Choroid plexus epithelial cell (primary cell): ENCODE results near the gene FNDC3B.

Experiments
- DNase-seq: peaks from one replicate; pipeline ENCODE4 v3.0.0-alpha.2; 2010; ENCODE audit warnings: low read depth
- H3K4me3 ChIP-seq: 2 replicates; pipeline ENCODE4 v1.5.1; 2011; ENCODE audit warnings: low read depth, mild to moderate bottlenecking, control low read depth, low read length, moderate library complexity
- TF ChIP-seq, protein P1 (sequence below): conservative IDR thresholded peaks from 2 replicates; pipeline ENCODE4 v1.5.1; 2011; ENCODE audit warnings: low read depth, mild to moderate bottlenecking, control low read depth, inconsistent platforms, low read length, moderate library complexity

The FNDC3B gene

DNA sequence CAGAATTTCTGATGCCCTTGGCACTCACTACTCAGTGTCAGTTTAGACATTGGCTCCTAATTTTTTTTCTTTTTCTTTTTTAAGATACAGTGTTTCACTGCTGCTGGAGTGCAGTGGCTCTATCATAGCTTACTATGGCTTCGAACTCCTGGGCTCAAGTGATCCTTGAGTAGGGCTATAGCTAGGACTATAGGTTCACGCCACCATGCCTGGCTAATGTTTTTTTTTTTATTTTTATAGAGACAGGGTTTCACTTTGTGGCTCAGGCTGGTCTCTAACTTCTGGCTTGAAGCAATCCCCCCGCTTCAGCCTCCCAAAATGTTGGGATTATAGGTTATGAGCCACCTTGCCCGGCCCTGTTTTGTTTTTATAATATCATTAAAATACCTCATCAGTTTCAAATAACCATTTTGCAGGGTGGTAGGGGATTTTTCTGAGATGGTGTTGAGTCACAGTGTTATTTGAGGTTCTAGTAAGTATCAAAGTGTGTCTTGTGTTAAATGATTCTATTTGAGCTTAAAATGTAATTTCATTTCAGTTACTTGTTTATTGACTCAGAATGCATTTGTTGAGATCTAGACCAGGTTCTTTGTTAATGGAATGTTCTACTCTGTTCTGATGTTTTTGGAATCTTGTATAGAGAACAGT, 7.0 kb downstream of the FNDC3B start:
- TF ChIP-seq, protein P1, sequence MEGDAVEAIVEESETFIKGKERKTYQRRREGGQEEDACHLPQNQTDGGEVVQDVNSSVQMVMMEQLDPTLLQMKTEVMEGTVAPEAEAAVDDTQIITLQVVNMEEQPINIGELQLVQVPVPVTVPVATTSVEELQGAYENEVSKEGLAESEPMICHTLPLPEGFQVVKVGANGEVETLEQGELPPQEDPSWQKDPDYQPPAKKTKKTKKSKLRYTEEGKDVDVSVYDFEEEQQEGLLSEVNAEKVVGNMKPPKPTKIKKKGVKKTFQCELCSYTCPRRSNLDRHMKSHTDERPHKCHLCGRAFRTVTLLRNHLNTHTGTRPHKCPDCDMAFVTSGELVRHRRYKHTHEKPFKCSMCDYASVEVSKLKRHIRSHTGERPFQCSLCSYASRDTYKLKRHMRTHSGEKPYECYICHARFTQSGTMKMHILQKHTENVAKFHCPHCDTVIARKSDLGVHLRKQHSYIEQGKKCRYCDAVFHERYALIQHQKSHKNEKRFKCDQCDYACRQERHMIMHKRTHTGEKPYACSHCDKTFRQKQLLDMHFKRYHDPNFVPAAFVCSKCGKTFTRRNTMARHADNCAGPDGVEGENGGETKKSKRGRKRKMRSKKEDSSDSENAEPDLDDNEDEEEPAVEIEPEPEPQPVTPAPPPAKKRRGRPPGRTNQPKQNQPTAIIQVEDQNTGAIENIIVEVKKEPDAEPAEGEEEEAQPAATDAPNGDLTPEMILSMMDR, result no peak
- no peak for DNase-seq
- H3K4me3 ChIP-seq, result no peak overlapping the region

DNA sequence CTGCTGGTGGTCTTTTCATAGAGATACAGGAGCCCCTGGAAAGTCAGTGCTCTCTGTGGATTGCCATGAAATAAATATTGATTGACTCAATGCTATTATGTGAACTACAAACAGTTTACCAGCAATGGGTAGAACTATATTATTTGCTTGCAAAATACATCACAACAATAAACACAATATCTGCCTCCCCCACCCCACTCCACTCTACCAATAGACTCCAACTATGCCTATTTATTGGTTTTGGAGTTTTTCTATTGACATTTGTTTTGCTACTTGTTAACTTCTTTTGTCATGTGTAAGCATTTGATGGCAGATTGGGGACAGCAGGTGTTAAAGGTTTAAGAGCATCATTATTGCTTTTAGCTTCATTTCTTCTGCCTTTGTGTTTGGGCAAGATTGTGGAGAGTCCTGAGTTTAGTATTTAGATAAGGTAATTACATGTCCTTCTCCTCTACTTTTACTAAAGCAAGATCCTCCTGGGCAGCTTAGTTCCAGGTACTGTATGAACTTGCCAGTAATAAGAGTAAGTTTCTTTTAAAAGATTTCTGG, 8.3 kb downstream of the FNDC3B start:
- TF ChIP-seq, protein P1, result no peak
- DNase-seq, result no peak
- H3K4me3 ChIP-seq, result no peak overlapping the region

DNA sequence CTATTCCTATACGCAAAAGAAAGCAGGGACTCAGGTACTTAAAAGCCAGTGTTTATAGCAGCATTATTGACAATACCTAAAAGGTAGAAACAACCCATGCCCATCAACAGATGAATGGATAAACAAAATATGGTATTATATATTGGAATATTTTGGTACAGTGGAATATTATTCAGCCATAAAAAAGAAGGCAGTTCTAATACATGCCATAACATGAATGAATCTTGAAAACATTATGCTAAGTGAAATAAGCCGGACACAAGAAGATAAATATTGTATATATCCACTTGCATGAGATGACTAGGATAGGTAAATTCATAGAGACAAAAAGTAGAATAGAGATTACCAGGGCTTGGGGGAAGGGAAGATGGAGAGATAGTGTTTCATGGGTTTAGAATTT, 9.2 kb downstream of the FNDC3B start:
- DNase-seq, result no peak
- TF ChIP-seq, protein P1, result no peak
- H3K4me3 ChIP-seq, result no peak overlapping the region

DNA sequence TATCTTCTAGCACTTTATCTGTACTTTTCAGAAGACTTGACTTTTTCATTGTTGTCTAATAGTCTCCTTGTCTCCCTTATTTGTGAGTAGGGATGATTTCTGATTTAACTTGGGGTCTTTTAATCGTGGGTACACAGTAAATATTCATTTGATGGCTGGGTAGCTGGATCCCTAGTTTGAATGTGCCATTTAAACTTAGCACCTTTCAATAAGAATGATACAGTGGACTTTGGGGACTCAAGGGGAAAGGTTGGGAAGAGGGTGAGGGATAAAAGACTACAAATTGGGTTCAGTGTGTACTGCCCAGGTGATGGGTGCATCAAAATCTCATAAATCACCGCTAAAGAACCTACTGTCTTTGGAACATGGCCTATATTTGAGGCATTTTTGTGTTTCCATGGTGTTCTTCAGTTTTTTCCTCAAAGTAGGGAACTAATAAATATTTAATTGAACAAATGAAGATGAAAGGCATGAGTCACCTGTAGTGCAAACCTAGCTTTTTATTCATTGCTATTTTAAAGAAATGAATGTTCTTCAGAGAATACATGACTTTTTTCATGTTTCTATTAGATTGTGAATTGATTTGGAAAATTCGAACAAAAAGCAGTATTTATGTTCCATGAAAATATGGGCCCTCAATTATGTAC, 12.1 kb downstream of the FNDC3B start:
- no peak for DNase-seq
- no peak overlapping the region for H3K4me3 ChIP-seq
- TF ChIP-seq, protein P1, result no peak

DNA sequence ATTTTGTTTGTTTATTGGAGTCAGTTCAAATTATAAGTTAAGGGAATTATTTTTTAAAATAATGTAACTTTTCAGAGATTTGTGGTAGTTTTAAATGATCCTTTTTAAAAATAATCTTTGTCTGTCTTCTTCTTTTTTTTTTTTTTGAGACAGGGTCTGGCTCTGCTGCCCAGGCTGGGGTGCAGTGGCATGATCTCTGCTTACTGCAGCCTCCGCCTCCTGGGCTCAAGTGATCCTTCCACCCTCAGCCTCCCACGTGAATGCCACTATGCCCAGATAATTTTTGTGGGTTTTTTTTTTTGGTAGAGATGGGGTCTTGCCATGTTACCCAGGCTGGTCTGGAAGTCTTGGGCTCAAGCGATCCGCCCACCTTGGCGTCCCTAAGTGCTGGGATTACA, 12.6 kb downstream of the FNDC3B start:
- no peak overlapping the region for H3K4me3 ChIP-seq
- no peak for DNase-seq
- TF ChIP-seq, protein P1, result no peak

DNA sequence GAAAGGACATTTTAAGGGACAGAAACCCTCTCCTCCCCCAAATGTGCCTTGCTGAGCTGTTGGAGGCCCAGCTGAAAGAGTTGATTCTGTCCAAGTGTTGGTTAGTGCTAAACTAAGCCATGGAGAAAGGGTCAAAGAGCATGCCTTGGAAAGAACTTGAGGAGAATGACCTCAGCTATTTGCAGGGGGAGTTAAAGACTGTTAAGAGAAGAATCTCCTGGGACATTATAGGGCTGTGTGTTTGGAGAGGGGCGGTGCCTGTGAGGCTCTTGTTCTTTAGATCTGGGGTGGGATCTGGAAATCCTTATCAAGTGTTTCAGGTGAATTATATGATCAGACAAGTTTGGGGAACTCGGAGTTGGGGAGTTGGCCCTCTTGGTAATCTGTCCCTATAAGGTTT, 13.0 kb downstream of the FNDC3B start:
- TF ChIP-seq, protein P1, result no peak

More for the DNA sequence above, 13.0 kb downstream of the FNDC3B start:
- no peak overlapping the region for H3K4me3 ChIP-seq
- no peak for DNase-seq
